Trophoblast cell (in vitro differentiated cells and primary cell): Measurements from ENCODE around the gene RNLS.

ENCODE experiments used
- DNase-seq, 2 donors: peaks; one replicate each; pipeline ENCODE4 v3.0.0-alpha.2; 2016
- H2AFZ ChIP-seq: 2 replicates; pipeline ENCODE4 v1.6.1; 2013; ENCODE audit warnings: low read length, moderate library complexity, mild to moderate bottlenecking; ENCODE audit not compliant: insufficient read depth, poor library complexity
- H2AK5ac ChIP-seq: 2 replicates; pipeline ENCODE4 v1.6.1; 2013; ENCODE audit warnings: mild to moderate bottlenecking, low read length
- H2BK120ac ChIP-seq: 2 replicates; pipeline ENCODE4 v1.6.1; 2013; ENCODE audit warnings: low read length, mild to moderate bottlenecking, moderate library complexity; ENCODE audit not compliant: insufficient read depth, poor library complexity
- H2BK12ac ChIP-seq: 2 replicates; pipeline ENCODE4 v1.6.1; 2013; ENCODE audit warnings: mild to moderate bottlenecking, low read length, moderate library complexity
- H2BK5ac ChIP-seq: 2 replicates; pipeline ENCODE4 v1.6.1; 2013; ENCODE audit warnings: low read length, low read depth, moderate library complexity, mild to moderate bottlenecking; ENCODE audit not compliant: poor library complexity
- H3K14ac ChIP-seq: 2 replicates; pipeline ENCODE4 v1.6.1; 2013; ENCODE audit warnings: mild to moderate bottlenecking, low read length
- H3K18ac ChIP-seq: 2 replicates; pipeline ENCODE4 v1.6.1; 2013; ENCODE audit warnings: mild to moderate bottlenecking, low read length
- H3K23ac ChIP-seq: 2 replicates; pipeline ENCODE4 v1.6.1; 2013; ENCODE audit warnings: low read length
- H3K27ac ChIP-seq: 2 replicates; pipeline ENCODE4 v1.5.1; 2013; ENCODE audit warnings: low read depth, mild to moderate bottlenecking, inconsistent platforms, low read length, moderate library complexity
- H3K27me3 ChIP-seq: 2 replicates; pipeline ENCODE4 v1.6.1; 2013; ENCODE audit warnings: inconsistent platforms, mild to moderate bottlenecking, low read length, moderate library complexity; ENCODE audit not compliant: insufficient read depth
- H3K36me3 ChIP-seq, 2 experiments: 1 replicate in 1 of 2; 2 replicates in 1 of 2; pipeline ENCODE4 v1.6.1; 2013; ENCODE audit warnings: low read length in 2 of 2, mild to moderate bottlenecking in 2 of 2, moderate library complexity in 1 of 2; ENCODE audit not compliant: insufficient read depth in 2 of 2, control insufficient read depth in 1 of 2
- H3K4ac ChIP-seq: 2 replicates; pipeline ENCODE4 v1.6.1; 2013; ENCODE audit warnings: low read depth, mild to moderate bottlenecking, low read length, moderate library complexity
- H3K4me1 ChIP-seq, 2 experiments: 1 replicate in 1 of 2; 2 replicates in 1 of 2; pipeline ENCODE4 v1.6.1; 2013; ENCODE audit warnings: low read length in 2 of 2, mild to moderate bottlenecking in 2 of 2, moderate library complexity in 1 of 2; ENCODE audit not compliant: insufficient read depth in 2 of 2, control insufficient read depth in 1 of 2
- H3K4me2 ChIP-seq: 2 replicates; pipeline ENCODE4 v1.6.1; 2013; ENCODE audit warnings: inconsistent platforms, mild to moderate bottlenecking, low read length, moderate library complexity
- H3K4me3 ChIP-seq: 2 replicates; pipeline ENCODE4 v1.5.1; 2013; ENCODE audit warnings: mild to moderate bottlenecking, low read depth, low read length, inconsistent platforms
- H3K79me1 ChIP-seq: one replicate; pipeline ENCODE4 v1.6.1; 2013; ENCODE audit warnings: low read length
- H3K79me2 ChIP-seq: 2 replicates; pipeline ENCODE4 v1.6.1; 2013; ENCODE audit warnings: low read length, mild to moderate bottlenecking; ENCODE audit not compliant: control insufficient read depth, insufficient read depth, poor library complexity
- H3K9ac ChIP-seq: 2 replicates; pipeline ENCODE4 v1.6.1; 2013; ENCODE audit warnings: mild to moderate bottlenecking, low read length
- H3K9me3 ChIP-seq: 2 replicates; pipeline ENCODE4 v1.6.1; 2013; ENCODE audit warnings: low read depth, mild to moderate bottlenecking, control low read depth, inconsistent platforms, low read length; ENCODE audit not compliant: insufficient read depth
- H4K12ac ChIP-seq: 2 replicates; pipeline ENCODE4 v1.6.1; 2013; ENCODE audit warnings: low read depth, mild to moderate bottlenecking, low read length, moderate library complexity
- H4K8ac ChIP-seq: 2 replicates; pipeline ENCODE4 v1.6.1; 2013; ENCODE audit warnings: low read depth, mild to moderate bottlenecking, low read length, moderate library complexity
- H4K91ac ChIP-seq: one replicate; pipeline ENCODE4 v1.6.1; 2013; ENCODE audit warnings: low read depth, mild to moderate bottlenecking, low read length, moderate library complexity
- WGBS: extraction: QIAGEN DNeasy Blood & Tissue Kit; methylation state at CpG from one replicate; pipeline ENCODE4 v1.1.7; 2013; ENCODE audit warnings: missing lambda C conversion rate; ENCODE audit not compliant: insufficient read length, insufficient coverage; ENCODE audit errors: extremely low coverage; 5-methylcytosine and 5-hydroxymethylcytosine counted together

Gene RNLS

DNA sequence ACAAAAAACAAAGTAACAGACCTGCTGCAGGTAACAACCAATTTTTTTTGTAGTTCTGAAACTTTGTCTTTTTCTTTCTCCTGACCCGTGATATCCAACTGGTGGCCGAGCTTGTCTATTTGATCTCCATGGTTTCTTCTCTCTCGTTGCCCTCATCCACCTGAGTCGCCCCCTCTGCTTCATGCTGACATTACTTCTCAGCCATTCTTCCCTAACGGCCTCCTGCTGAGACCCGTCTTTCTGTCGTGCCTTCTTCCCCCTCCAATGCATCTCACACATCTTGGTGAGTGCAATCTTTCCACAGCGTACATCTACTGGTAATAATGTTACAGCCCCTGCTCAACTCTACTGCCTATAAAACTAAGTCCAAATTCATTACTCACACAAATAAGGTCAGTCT lies 352.9 kb downstream of the RNLS start:
- Histone ChIP-seq H3K27me3 (no peaks in the 10 kb centered on the region), H4K8ac (no peak overlapping the region), H3K36me3 (no peaks in the 10 kb centered on the region), H2BK5ac (no peak overlapping the region), H3K9ac (no peak overlapping the region), H3K23ac (no peak overlapping the region), H3K18ac (no peak overlapping the region), H2AFZ (no peak overlapping the region), H4K91ac (no peak overlapping the region), H3K14ac (no peak overlapping the region), H3K4me1 (no peaks in the 10 kb centered on the region), H3K9me3 (no peaks in the 10 kb centered on the region), H2BK12ac (no peak overlapping the region), H3K79me1 (no peaks in the 10 kb centered on the region), H3K4me2 (no peak overlapping the region), H2BK120ac (no peak overlapping the region), H3K4me3 (no peak overlapping the region), H2AK5ac (no peak overlapping the region), H3K4ac (no peak overlapping the region), H4K12ac (no peak overlapping the region), H3K27ac (no peak overlapping the region), H3K79me2 (no peaks in the 10 kb centered on the region)
- DNase-seq = no peak
- WGBS = no CpG with 5 or more reads among the region's 8 CpGs

DNA sequence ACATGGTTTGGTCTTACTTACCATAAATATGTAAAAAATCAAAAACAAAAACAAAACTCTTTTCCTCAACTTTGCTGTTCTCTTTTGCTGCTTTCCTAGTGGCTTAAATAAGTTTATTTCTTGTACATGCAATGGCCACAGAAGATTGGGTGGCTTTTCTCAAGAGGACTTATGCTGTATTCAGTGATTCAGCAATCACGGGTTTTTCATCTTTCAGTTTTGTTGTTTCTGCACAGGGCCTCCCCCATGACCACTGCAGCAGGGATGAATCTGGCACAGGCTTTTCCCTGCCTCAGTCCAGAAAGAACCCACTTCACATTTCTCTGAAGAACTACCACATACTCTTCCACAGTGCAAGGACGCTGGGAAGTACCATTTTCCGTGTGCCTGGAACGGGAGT lies 355.0 kb downstream of the RNLS start:
- H2AK5ac ChIP-seq = no peak overlapping the region
- no peak overlapping the region for H4K8ac ChIP-seq
- H2AFZ ChIP-seq = no peak overlapping the region
- no peak overlapping the region for H3K14ac ChIP-seq
- H3K23ac ChIP-seq = no peak overlapping the region
- WGBS = no CpG with 5 or more reads among the region's 4 CpGs
- H3K9me3 ChIP-seq = no peaks in the 10 kb centered on the region
- no peaks in the 10 kb centered on the region for H3K79me1 ChIP-seq
- no peak overlapping the region for H3K18ac ChIP-seq
- H3K27me3 ChIP-seq = no peaks in the 10 kb centered on the region
- no peaks in the 10 kb centered on the region for H3K4me1 ChIP-seq
- H4K91ac ChIP-seq = no peak overlapping the region
- H3K4ac ChIP-seq = no peak overlapping the region
- H3K4me3 ChIP-seq = no peak overlapping the region
- H2BK120ac ChIP-seq = no peak overlapping the region
- no peaks in the 10 kb centered on the region for H3K79me2 ChIP-seq
- H3K9ac ChIP-seq = no peak overlapping the region
- no peak overlapping the region for H2BK12ac ChIP-seq
- no peaks in the 10 kb centered on the region for H3K36me3 ChIP-seq
- no peak overlapping the region for H3K27ac ChIP-seq
- H2BK5ac ChIP-seq = no peak overlapping the region
- H4K12ac ChIP-seq = no peak overlapping the region
- H3K4me2 ChIP-seq = no peak overlapping the region
- no peak for DNase-seq

DNA sequence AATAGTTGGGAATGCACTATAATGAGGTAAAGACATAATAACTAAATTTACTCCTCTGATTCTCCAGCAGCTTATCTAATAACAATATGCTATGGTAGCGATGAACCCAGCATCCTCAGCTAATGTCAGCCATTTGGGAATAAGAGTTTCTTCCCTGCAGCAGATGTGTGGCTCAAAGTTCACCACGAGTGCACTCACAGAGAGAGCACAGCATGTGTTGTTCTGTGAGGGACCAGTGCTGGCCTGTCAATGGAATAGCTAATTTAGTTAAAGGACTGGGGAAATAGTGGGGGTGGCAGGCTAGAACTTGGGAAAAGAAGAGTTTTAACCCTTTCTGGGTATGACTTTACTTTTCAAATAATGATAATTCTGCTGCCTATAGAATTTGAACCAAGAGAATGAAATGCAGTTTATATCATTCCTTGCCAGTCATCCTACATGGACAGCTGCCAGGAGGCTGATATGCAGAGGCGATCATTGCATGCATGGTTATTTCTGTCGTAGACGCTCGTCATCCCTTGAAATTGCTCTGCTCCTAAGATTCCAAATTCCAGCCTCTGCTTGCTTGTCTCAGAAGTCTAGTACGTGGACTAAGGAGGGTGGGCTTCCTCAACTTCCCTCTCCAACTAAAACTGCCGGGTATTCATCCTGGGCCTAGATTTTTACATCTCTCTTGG lies 355.6 kb downstream of the RNLS start:
- no peak overlapping the region for H3K4me2 ChIP-seq
- H3K14ac ChIP-seq = no peak overlapping the region
- no peak for DNase-seq
- H3K9me3 ChIP-seq = no peaks in the 10 kb centered on the region
- WGBS = no CpG with 5 or more reads among the region's 8 CpGs
- no peak overlapping the region for H4K91ac ChIP-seq
- no peak overlapping the region for H2BK12ac ChIP-seq
- H3K4me1 ChIP-seq = no peaks in the 10 kb centered on the region
- H3K27ac ChIP-seq = no peak overlapping the region
- H3K4ac ChIP-seq = no peak overlapping the region
- no peaks in the 10 kb centered on the region for H3K79me1 ChIP-seq
- no peak overlapping the region for H2AK5ac ChIP-seq
- no peak overlapping the region for H3K9ac ChIP-seq
- no peaks in the 10 kb centered on the region for H3K27me3 ChIP-seq
- H4K8ac ChIP-seq = no peak overlapping the region
- no peak overlapping the region for H2BK5ac ChIP-seq
- no peak overlapping the region for H3K18ac ChIP-seq
- no peak overlapping the region for H2AFZ ChIP-seq
- no peak overlapping the region for H2BK120ac ChIP-seq
- H3K36me3 ChIP-seq = no peaks in the 10 kb centered on the region
- no peaks in the 10 kb centered on the region for H3K79me2 ChIP-seq
- no peak overlapping the region for H3K23ac ChIP-seq
- H4K12ac ChIP-seq = no peak overlapping the region
- no peak overlapping the region for H3K4me3 ChIP-seq

DNA sequence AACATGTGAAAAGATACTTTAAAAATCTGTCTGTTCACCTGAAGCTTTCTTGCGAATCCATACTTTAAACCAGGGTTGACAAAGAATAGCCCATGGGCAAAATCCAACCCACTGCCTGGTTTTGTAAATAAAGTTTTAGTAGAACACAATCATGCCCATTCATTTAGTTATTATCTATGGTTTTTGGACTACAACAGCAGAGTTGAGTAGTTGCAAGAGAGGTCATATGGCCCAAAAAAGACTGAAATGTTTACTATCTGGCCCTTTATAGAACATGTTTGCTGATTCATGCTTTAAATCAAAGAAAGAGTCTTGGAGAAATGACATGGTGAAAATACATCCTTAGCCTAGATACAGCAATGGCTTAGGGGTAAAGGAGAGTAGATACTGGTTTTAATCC lies 356.2 kb downstream of the RNLS start:
- H3K23ac ChIP-seq = no peak overlapping the region
- no peak overlapping the region for H3K4me2 ChIP-seq
- no peak overlapping the region for H2AK5ac ChIP-seq
- H2BK120ac ChIP-seq = no peak overlapping the region
- H4K91ac ChIP-seq = no peak overlapping the region
- H3K79me1 ChIP-seq = no peaks in the 10 kb centered on the region
- H3K4me1 ChIP-seq = no peaks in the 10 kb centered on the region
- no peak overlapping the region for H3K4me3 ChIP-seq
- H2BK12ac ChIP-seq = no peak overlapping the region
- H4K8ac ChIP-seq = no peak overlapping the region
- no CpG with 5 or more reads among the region's 1 CpG for WGBS
- no peak overlapping the region for H2BK5ac ChIP-seq
- no peak overlapping the region for H4K12ac ChIP-seq
- no peak overlapping the region for H3K4ac ChIP-seq
- no peaks in the 10 kb centered on the region for H3K79me2 ChIP-seq
- no peak overlapping the region for H3K14ac ChIP-seq
- H3K9ac ChIP-seq = no peak overlapping the region
- H3K9me3 ChIP-seq = no peaks in the 10 kb centered on the region
- H3K18ac ChIP-seq = no peak overlapping the region
- no peak for DNase-seq
- H3K36me3 ChIP-seq = no peaks in the 10 kb centered on the region
- H3K27me3 ChIP-seq = no peaks in the 10 kb centered on the region
- H3K27ac ChIP-seq = no peak overlapping the region
- H2AFZ ChIP-seq = no peak overlapping the region
